K562 (cell line): ENCODE data around the gene CSNK1G1. TPM values are rescaled to one million over a fixed set of nuclear protein-coding genes. Genes with fewer than 3 reads are reported as not detected.

ENCODE experiments used
- ARID2 ChIP-seq: fragments of 450-650 bp; IDR thresholded peaks from 2 replicates; pipeline ENCODE4 v1.6.1; 2017; ENCODE audit warnings: antibody characterized with exemption, mild to moderate bottlenecking
- ARNT ChIP-seq, 2 experiments: fragments of 450-650 bp; IDR thresholded peaks; 2 replicates each; pipeline ENCODE4 v1.6.1; 2016; ENCODE audit warnings: mild to moderate bottlenecking in 1 of 2
- BRCA1 ChIP-seq, 2 experiments: fragments of 450-650 bp in 1 of 2; sonication (generic) in 1 of 2; formaldehyde crosslinking in 1 of 2; IDR thresholded peaks; 2 replicates each; pipeline versions ENCODE4 v1.5.0 to v1.6.1; 2017 to 2020; ENCODE audit warnings: mild to moderate bottlenecking in 1 of 2, missing genetic modification reagents in 1 of 2
- CBX3 ChIP-seq, 2 experiments: IDR thresholded peaks; 1 replicate in 1 of 2; 2 replicates in 1 of 2; pipeline ENCODE4 v1.6.1; 2012; ENCODE audit warnings: inconsistent platforms in 2 of 2, low read length in 2 of 2, borderline replicate concordance in 1 of 2, control low read depth in 1 of 2
- CTCFL ChIP-seq: IDR thresholded peaks from 2 replicates; pipeline ENCODE4 v1.6.1; 2011; ENCODE audit warnings: borderline replicate concordance, low read depth, mild to moderate bottlenecking, moderate library complexity, low read length; ENCODE audit not compliant: insufficient read depth, poor library complexity, severe bottlenecking
- EGR1 ChIP-seq: fragments of 450-650 bp; conservative IDR thresholded peaks from 2 replicates; pipeline ENCODE4 v1.6.1; 2017; ENCODE audit warnings: mild to moderate bottlenecking
- EZH2 ChIP-seq: IDR thresholded peaks from 2 replicates; pipeline ENCODE4 v1.6.1; 2012; ENCODE audit warnings: low read depth, mild to moderate bottlenecking, inconsistent platforms, low read length, borderline replicate concordance
- GATA2 ChIP-seq: sonication (generic); formaldehyde crosslinking; IDR thresholded peaks from 2 replicates; pipeline ENCODE4 v1.4.0; 2020; ENCODE audit warnings: mild to moderate bottlenecking, missing genetic modification reagents
- HIVEP1 ChIP-seq: fragments of 250-450 bp; sonication (Bioruptor Pico); IDR thresholded peaks from 2 replicates; pipeline ENCODE4 v1.4.0; 2020; ENCODE audit warnings: mild to moderate bottlenecking
- JUNB ChIP-seq: fragments of 450-650 bp; formaldehyde crosslinking; conservative IDR thresholded peaks from 2 replicates; pipeline ENCODE4 v1.4.0; 2020; ENCODE audit warnings: mild to moderate bottlenecking
- KAT7 ChIP-seq: sonication (generic); formaldehyde crosslinking; IDR thresholded peaks from 2 replicates; pipeline ENCODE4 v1.8.0; 2022; ENCODE audit warnings: missing genetic modification reagents, mild to moderate bottlenecking, borderline replicate concordance
- MCM7 ChIP-seq, 2 experiments: fragments of 450-650 bp; IDR thresholded peaks; 2 replicates each; pipeline ENCODE4 v1.6.1; 2016 to 2018
- MYC ChIP-seq, 2 experiments: fragments of 250-450 bp in 1 of 2; sonication (Bioruptor Pico) in 1 of 2; IDR thresholded peaks; 2 replicates each; pipeline versions ENCODE4 v1.5.1 to v1.6.1; 2012 to 2021; ENCODE audit warnings: low read depth in 2 of 2, borderline replicate concordance in 1 of 2, improper control_type of control experiment in 1 of 2, low read length in 1 of 2, mild to moderate bottlenecking in 1 of 2, moderate library complexity in 1 of 2
- NFIC ChIP-seq: fragments of 450-650 bp; IDR thresholded peaks from 2 replicates; pipeline ENCODE4 v1.6.1; 2017; ENCODE audit warnings: mild to moderate bottlenecking, inconsistent platforms
- NFRKB ChIP-seq: fragments of 450-650 bp; IDR thresholded peaks from 2 replicates; pipeline ENCODE4 v1.6.1; 2016; ENCODE audit warnings: low read depth
- PATZ1 ChIP-seq: fragments of 250-450 bp; sonication (Bioruptor Pico); IDR thresholded peaks from 2 replicates; pipeline ENCODE4 v1.5.0; 2020; ENCODE audit warnings: mild to moderate bottlenecking, borderline replicate concordance
- PCBP2 ChIP-seq: fragments of 200-400 bp; formaldehyde crosslinking; IDR thresholded peaks from 2 replicates; pipeline ENCODE4 v1.6.1; 2018; ENCODE audit warnings: low read length, low read depth, mild to moderate bottlenecking, moderate library complexity; ENCODE audit not compliant: poor library complexity, severe bottlenecking
- STAG1 ChIP-seq: sonication (generic); formaldehyde crosslinking; IDR thresholded peaks from 2 replicates; pipeline ENCODE4 v1.5.0; 2020; ENCODE audit warnings: missing genetic modification reagents, borderline replicate concordance
- ZFP30 ChIP-seq: fragments of 250-450 bp; sonication (Bioruptor Pico); IDR thresholded peaks from 2 replicates; pipeline ENCODE4 v1.8.0; 2022; ENCODE audit warnings: moderate library complexity, mild to moderate bottlenecking, inconsistent platforms, borderline replicate concordance
- ZNF146 ChIP-seq: IDR thresholded peaks from one replicate; pipeline ENCODE4 v1.6.1; 2018; ENCODE audit warnings: missing compliant biosample characterization; ENCODE audit not compliant: unreplicated experiment
- ZNF507 ChIP-seq: conservative IDR thresholded peaks from 2 replicates; pipeline ENCODE4 v1.6.1; 2017; ENCODE audit warnings: missing genetic modification characterization, missing compliant biosample characterization
- ZNF57 ChIP-seq: fragments of 450-650 bp; formaldehyde crosslinking; IDR thresholded peaks from 2 replicates; pipeline ENCODE4 v1.4.0; 2020; ENCODE audit warnings: mild to moderate bottlenecking, moderate library complexity
- ZNF79 ChIP-seq: fragments of 250-450 bp; sonication (Bioruptor Pico); IDR thresholded peaks from 2 replicates; pipeline ENCODE4 v1.4.0; 2020; ENCODE audit warnings: low read depth, mild to moderate bottlenecking, moderate library complexity
- ZSCAN32 ChIP-seq: fragments of 450-650 bp; formaldehyde crosslinking; IDR thresholded peaks from 2 replicates; pipeline ENCODE4 v1.4.0; 2020; ENCODE audit warnings: mild to moderate bottlenecking, moderate library complexity
- polyA plus RNA-seq, 8 experiments: library from polyadenylated mRNA; depleted of rRNA in 4 of 8; stranded (reverse) in 5 of 8; unstranded in 3 of 8; fragments of >200 nt; fragmentation: Nextera tagmentation in 2 of 8; fragmentation: Illumina TruSeq in 1 of 8; extraction: Ambion mirVana in 2 of 8; extraction: Trizol in 1 of 8; gene quantifications; 2 replicates each; pipeline versions ENCODE4 v1.2.1 to v1.2.3, GENCODE V29; 2011 to 2014; ENCODE audit warnings: inconsistent platforms in 1 of 8, missing spikeins in 1 of 8
- total RNA-seq, 7 experiments: library from RNA; depleted of rRNA in 6 of 7; stranded (reverse); fragments of >200 nt in 6 of 7; fragmentation: Illumina TruSeq in 2 of 7; extraction: Trizol in 2 of 7; gene quantifications; 2 replicates each; pipeline versions ENCODE4 v1.2.1 to v1.2.3, GENCODE V29; 2011 to 2021; ENCODE audit warnings: low replicate concordance in 1 of 7
- TF ChIP-seq, protein P1 (sequence below): sonication (generic); formaldehyde crosslinking; IDR thresholded peaks from 2 replicates; pipeline ENCODE4 v1.8.0; 2022; ENCODE audit warnings: mild to moderate bottlenecking, missing genetic modification reagents

Gene CSNK1G1
- total and polyA plus RNA-seq, 9 of the 15 experiments (the other 6 are each of a cell fraction or from before 2014, with no cell fraction given), result 4.5 to 18.5 (median 9.5) TPM

DNA sequence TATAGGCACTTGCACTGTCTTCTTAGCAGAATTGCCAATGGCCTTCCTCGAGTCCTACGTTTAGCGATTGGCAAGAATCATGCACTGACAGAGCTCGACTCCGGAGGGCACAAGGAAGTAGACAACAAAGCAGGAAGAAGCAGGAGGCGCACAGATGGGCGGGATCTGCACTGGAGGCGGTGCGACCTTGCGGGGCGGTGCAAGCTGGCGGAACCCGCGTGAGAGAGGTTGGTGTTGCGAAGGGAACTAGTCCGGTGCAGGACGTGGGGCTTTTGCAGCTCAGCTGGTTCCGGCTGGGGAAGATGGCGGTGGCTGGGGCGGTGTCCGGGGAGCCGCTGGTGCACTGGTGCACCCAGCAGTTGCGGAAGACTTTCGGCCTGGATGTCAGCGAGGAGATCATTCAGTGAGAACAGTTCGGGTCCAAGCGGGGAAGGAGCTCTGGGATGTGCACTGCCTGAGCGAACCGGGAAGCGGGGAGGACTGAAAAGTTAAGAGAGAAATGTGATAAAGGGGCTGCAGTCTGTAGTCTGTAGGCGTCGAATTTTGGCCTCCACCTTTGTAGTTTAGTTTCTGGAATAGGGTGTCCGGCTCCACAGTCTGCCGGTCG lies 31.7 kb upstream of the CSNK1G1 start, which contains the start of gene TRIP4 (continued):
- TF ChIP-seq PATZ1 (CRISPR knock-in tag) (no peak), GATA2 (no peak), ZNF146 (CRISPR knock-in tag) (no peak), ARNT (IDR thresholded peaks at IDR 0.05) (peak; percentile 94 to 96), MYC (IDR thresholded peaks at IDR 0.05; ENCODE audit: low read depth, low read length) (peak; percentile 91), MYC (CRISPR knock-in tag; IDR thresholded peaks at IDR 0.05; ENCODE audit: borderline replicate concordance, low read depth) (no peak; the same call in 1 of the 2 replicates), HIVEP1 (CRISPR knock-in tag) (no peak), EGR1 (peak; percentile 48; the same call in 1 of the 2 replicates), JUNB (CRISPR knock-in tag) (no peak), ZSCAN32 (no peak), PCBP2 (no peak), KAT7 (peak; percentile 93; the same call in 1 of the 2 replicates), BRCA1 (IDR thresholded peaks at IDR 0.05) (no peak), BRCA1 (CRISPR knock-in tag; IDR thresholded peaks at IDR 0.05) (no peak), ZNF79 (CRISPR knock-in tag) (0 out of 2 replicates have a peak, but pooled peaks have one; percentile 39), ARID2 (no peak), NFIC (peak; percentile 79), CTCFL (no peak), ZFP30 (CRISPR knock-in tag) (no peak), CBX3 (IDR thresholded peaks at IDR 0.05; ENCODE audit: borderline replicate concordance in 1 of 2, low read length in 2 of 2) (peak; percentile 87 to 100), NFRKB (peak; percentile 99), ZNF57 (peak; percentile 71; the same call in 1 of the 2 replicates), EZH2 (no peak), MCM7 (IDR thresholded peaks at IDR 0.05) (no peak), STAG1 (CRISPR knock-in tag) (no peak), ZNF507 (tag) (no peak)
- TF ChIP-seq, protein P1, sequence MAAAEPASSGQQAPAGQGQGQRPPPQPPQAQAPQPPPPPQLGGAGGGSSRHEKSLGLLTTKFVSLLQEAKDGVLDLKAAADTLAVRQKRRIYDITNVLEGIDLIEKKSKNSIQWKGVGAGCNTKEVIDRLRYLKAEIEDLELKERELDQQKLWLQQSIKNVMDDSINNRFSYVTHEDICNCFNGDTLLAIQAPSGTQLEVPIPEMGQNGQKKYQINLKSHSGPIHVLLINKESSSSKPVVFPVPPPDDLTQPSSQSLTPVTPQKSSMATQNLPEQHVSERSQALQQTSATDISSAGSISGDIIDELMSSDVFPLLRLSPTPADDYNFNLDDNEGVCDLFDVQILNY, result peak; percentile 93; the same call in 1 of the 2 replicates
